Activated CD8-positive, alpha-beta memory T cell treated with anti-CD3 and anti-CD28 coated beads for 36 hours (primary cell): Measurements from ENCODE around the gene DIP2A. TPM values are rescaled to one million over a fixed set of nuclear protein-coding genes. Genes with fewer than 3 reads are reported as not detected.

Experiments
- CTCF ChIA-PET: fragments of 350-600 bp; sonication (Branson Sonifier 250); formaldehyde crosslinking; loops from one replicate; lab custom pipeline; 2021; ENCODE audit warnings: antibody characterized with exemption; lab: Charles Lee
- POLR2A ChIA-PET: fragments of 350-600 bp; sonication (Branson Sonifier 250); formaldehyde crosslinking; loops from one replicate; lab custom pipeline; 2021; ENCODE audit warnings: antibody characterized with exemption; lab: Charles Lee
- total RNA-seq, 2 experiments: library from RNA; stranded (reverse); gene quantifications; one replicate each; pipeline ENCODE4 v1.2.3, GENCODE V29; 2021

Gene DIP2A
- total RNA-seq, 2 experiments from 2014 or later, result 26.9 to 28.5 TPM

DNA sequence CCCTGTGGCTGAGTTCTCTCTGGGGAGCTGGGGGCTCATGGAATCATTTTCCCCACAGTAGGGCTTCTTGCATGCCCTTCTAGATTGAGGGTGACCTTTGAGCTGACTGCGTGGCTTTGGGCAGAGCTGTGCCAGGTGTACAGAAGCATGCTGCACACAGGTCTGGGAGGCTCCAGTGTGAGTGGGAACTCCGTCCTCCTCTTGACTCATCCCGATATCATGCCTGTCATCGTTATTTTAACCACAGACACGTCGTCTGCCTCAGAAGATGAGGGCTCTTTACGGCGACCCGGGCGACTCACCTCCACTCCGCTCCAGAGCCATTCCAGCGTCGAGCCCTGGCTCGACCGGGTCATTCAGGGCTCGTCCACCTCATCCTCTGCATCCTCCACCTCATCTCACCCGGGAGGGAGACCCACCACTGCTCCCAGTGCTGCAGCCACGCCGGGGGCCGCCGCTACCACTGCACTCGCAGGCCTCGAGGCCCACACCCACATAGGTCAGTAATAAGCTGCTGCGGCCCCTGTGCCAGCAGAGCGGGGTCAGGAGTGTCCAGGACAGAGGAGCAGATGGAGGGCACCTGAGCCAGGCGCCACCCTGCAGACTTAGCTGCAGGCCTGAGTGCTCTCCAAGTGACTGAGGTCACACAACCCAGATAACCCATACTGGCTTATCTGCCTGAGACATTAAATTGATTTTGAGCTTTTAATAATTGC, 39.8 kb downstream of the DIP2A start:
- CTCF ChIA-PET, result no interaction called here
- POLR2A ChIA-PET, result interaction anchor here (1.0 kb wide), 1 partner anchor 39 kb away, joined by 3 read pairs; no protein-coding TSS in a partner anchor

- ChIA-PET CTCF (interaction anchor here (1.2 kb wide), 1 partner anchor 57 kb away, joined by 3 read pairs; no protein-coding TSS in a partner anchor), POLR2A (interaction anchor here (1.0 kb wide), 1 partner anchor 41 kb away, joined by 3 read pairs; no protein-coding TSS in a partner anchor)
These were observed 41.7 kb downstream of the DIP2A start for GRCh38 chr21:46500224-46500861.

GRCh38 chr21:46503922-46504550, 45.3 kb downstream of the DIP2A start:
- CTCF ChIA-PET, result no interaction called here

GRCh38 chr21:46504666-46505065, 46.0 kb downstream of the DIP2A start:
- ChIA-PET CTCF (no interaction called here), POLR2A (no interaction called here)

More at GRCh38 chr21:46503922-46504550, 45.3 kb downstream of the DIP2A start:
- POLR2A ChIA-PET, result no interaction called here

DNA sequence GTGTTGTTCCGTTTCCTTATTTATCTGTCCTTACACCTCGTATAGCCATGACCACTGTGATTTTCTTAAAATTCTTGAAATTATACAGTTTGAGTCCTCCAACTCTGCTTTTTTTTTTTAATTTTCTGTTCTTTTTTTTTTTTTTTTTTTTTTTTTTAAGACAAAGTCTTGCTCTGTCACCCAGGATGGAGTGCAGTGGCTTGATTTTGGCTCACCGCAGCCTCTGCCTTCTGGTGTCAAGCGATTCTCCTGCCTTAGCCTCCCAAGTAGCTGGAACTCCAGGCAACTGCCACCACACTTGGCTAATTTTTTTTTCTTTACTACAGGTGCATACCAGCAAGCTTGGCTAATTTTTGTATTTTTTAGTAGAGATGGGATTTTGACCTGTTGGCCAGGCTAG, 48.9 kb downstream of the DIP2A start:
- CTCF ChIA-PET, result no interaction called here

GRCh38 chr21:46509741-46510502, 51.2 kb downstream of the DIP2A start:
- ChIA-PET POLR2A (no interaction called here), CTCF (interaction anchor here (0.6 kb wide), 1 partner anchor 28 kb away, joined by 3 read pairs; no protein-coding TSS in a partner anchor)

More for the DNA sequence above, 48.9 kb downstream of the DIP2A start:
- POLR2A ChIA-PET, result no interaction called here

DNA sequence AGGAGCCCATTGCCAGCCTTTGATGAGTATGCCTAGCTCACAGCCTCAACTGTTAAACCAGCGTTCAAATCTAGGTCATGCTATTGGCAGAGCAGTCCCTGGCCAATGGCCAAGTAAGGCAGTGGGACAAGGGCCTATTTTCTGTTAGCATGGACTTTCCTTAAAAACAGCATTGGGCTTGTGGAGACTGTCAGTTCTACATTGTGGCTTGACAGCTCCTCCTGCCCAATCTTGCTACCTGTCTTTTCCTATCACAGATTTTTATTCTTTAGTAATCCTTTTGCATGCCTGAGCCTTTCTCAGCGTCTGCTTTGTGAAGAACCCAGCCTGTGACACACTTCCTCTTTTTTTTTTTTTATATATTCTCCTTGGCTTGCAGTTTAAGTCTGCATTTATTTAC, 56.4 kb downstream of the DIP2A start:
- ChIA-PET CTCF (no interaction called here), POLR2A (no interaction called here)

DNA sequence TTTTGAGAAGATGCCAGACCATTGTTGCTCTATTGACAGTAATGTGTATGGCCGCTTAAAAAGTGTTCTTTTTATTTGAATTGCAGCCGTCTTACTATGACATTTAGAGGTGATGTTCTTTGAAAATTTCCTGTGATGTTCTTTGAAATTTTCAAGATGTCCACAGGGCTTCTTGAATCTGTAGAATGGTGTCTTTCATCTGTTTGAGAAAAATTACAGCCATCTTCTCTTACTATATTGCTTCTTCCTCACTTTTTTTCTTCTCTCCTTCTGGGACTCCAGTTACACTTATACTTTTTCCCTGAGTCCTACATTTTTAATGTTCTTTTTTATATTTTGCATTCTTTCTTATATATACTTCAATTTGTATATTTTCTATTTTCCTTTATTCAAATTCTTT, 57.4 kb downstream of the DIP2A start:
- CTCF ChIA-PET, result no interaction called here
- POLR2A ChIA-PET, result no interaction called here

- CTCF ChIA-PET, result interaction anchor here (1.4 kb wide), 1 partner anchor 9 kb away, joined by 3 read pairs; no protein-coding TSS in a partner anchor
- POLR2A ChIA-PET, result interaction anchor here (0.6 kb wide), 1 partner anchor 41 kb away, joined by 3 read pairs; no protein-coding TSS in a partner anchor
These were observed 58.7 kb downstream of the DIP2A start for GRCh38 chr21:46517361-46517760.

GRCh38 chr21:46518983-46519583, 60.4 kb downstream of the DIP2A start:
- ChIA-PET CTCF (no interaction called here), POLR2A (no interaction called here)

- CTCF ChIA-PET, result interaction anchor here (1.5 kb wide), 1 partner anchor 9 kb away, joined by 3 read pairs; no protein-coding TSS in a partner anchor
- POLR2A ChIA-PET, result interaction anchor here (1.0 kb wide), 1 partner anchor 107 kb away, joined by 4 read pairs; no protein-coding TSS in a partner anchor
These were observed 68.7 kb downstream of the DIP2A start for GRCh38 chr21:46527393-46527792.

DNA sequence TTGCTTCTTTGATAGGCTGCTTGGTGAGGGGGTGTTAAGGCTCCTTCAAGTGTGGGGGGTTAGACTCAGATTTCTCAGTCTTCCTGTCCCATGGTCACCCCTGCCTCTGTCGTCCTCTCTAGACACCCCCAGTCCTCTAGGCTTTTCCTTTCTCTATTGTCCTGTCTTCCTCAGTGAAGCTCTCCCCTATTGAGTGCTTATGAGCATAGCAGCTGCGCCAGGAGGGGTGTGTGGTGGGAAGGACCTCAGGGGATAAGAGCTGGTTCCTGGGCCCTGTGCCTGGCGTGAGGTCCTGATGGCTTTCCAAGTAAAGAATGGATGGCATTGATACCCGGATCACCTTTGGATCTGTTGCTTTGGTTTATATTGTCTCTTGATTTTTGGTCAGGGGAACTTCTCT, 69.1 kb downstream of the DIP2A start:
- POLR2A ChIA-PET, result no interaction called here
- CTCF ChIA-PET, result no interaction called here

- ChIA-PET POLR2A (no interaction called here), CTCF (no interaction called here)
These were observed 73.4 kb downstream of the DIP2A start for GRCh38 chr21:46532080-46532479.

GRCh38 chr21:46537026-46537425, 78.3 kb downstream of the DIP2A start:
- ChIA-PET CTCF (no interaction called here), POLR2A (no interaction called here)

DNA sequence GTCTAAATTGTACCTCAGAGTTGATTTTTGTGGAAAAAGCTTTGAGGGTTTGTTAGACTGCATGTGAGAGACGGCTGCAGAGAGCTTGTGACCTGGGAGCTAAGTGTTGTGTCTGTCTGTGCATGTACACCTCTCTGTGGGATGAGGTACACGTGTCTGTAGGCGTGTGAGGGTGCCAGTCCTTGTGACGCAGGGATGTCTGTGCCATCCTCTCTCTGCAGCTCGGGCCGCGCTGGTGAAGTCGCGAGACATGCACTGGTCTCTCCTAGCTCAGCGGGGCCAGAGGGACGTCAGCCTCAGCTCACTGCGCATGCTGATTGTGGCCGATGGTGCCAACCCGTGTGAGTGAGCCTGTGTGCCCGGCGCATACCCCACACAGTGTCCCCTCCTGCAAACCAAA, 79.6 kb downstream of the DIP2A start:
- CTCF ChIA-PET, result no interaction called here

GRCh38 chr21:46538851-46539666, 80.4 kb downstream of the DIP2A start:
- ChIA-PET CTCF (no interaction called here), POLR2A (no interaction called here)

More for the DNA sequence above, 79.6 kb downstream of the DIP2A start:
- POLR2A ChIA-PET, result no interaction called here

- ChIA-PET CTCF (no interaction called here), POLR2A (no interaction called here)
These were observed 81.5 kb downstream of the DIP2A start for GRCh38 chr21:46540087-46540710.
